ENCODE measurements around the gene SIGLEC15.

GRCh38 chr18:45851161-45851925, 25.9 kb downstream of the SIGLEC15 start:
- TF ChIP-seq ZNF70 (CRISPR knock-in tag; IDR thresholded peaks at IDR 0.05) (no peak), PPARA (CRISPR knock-in tag; IDR thresholded peaks at IDR 0.05; ENCODE audit: borderline replicate concordance) (no peak), SNAI2 (CRISPR knock-in tag; IDR thresholded peaks at IDR 0.05) (no peak), PATZ1 (CRISPR knock-in tag; IDR thresholded peaks at IDR 0.05; ENCODE audit: borderline replicate concordance) (no peak), RARB (CRISPR knock-in tag; IDR thresholded peaks at IDR 0.05) (no peak), ZFP3 (CRISPR knock-in tag; IDR thresholded peaks at IDR 0.05) (no peak), CREB5 (CRISPR knock-in tag; IDR thresholded peaks at IDR 0.05; ENCODE audit: low read depth) (no peak), CSDC2 (CRISPR knock-in tag; IDR thresholded peaks at IDR 0.05) (no peak), OSR1 (CRISPR knock-in tag; IDR thresholded peaks at IDR 0.05) (no peak), GLIS3 (CRISPR knock-in tag; IDR thresholded peaks at IDR 0.05) (no peak), TOX (CRISPR knock-in tag; IDR thresholded peaks at IDR 0.05; ENCODE audit: borderline replicate concordance) (no peak), ZNF565 (CRISPR knock-in tag; conservative IDR thresholded peaks at IDR 0.05; ENCODE audit: low read depth) (no peak), POU6F1 (CRISPR knock-in tag; IDR thresholded peaks at IDR 0.05; ENCODE audit: borderline replicate concordance, low read depth) (no peak), ZFP30 (CRISPR knock-in tag; IDR thresholded peaks at IDR 0.05) (no peak)
